SH-SY5Y (cell line): ENCODE measurements around the gene RPS6KB2.
A peak's percentile ranks its signal among the peaks of the same experiment; 100 is the strongest.

Experiments used
- GATA2 ChIP-seq: IDR thresholded peaks from 2 replicates; pipeline ENCODE4 v1.6.1; 2011; ENCODE audit warnings: mild to moderate bottlenecking, low read depth, low read length
- GATA3 ChIP-seq: IDR thresholded peaks from 2 replicates; pipeline ENCODE4 v1.6.1; 2011; ENCODE audit warnings: low read depth, mild to moderate bottlenecking, low read length, moderate library complexity

DNA sequence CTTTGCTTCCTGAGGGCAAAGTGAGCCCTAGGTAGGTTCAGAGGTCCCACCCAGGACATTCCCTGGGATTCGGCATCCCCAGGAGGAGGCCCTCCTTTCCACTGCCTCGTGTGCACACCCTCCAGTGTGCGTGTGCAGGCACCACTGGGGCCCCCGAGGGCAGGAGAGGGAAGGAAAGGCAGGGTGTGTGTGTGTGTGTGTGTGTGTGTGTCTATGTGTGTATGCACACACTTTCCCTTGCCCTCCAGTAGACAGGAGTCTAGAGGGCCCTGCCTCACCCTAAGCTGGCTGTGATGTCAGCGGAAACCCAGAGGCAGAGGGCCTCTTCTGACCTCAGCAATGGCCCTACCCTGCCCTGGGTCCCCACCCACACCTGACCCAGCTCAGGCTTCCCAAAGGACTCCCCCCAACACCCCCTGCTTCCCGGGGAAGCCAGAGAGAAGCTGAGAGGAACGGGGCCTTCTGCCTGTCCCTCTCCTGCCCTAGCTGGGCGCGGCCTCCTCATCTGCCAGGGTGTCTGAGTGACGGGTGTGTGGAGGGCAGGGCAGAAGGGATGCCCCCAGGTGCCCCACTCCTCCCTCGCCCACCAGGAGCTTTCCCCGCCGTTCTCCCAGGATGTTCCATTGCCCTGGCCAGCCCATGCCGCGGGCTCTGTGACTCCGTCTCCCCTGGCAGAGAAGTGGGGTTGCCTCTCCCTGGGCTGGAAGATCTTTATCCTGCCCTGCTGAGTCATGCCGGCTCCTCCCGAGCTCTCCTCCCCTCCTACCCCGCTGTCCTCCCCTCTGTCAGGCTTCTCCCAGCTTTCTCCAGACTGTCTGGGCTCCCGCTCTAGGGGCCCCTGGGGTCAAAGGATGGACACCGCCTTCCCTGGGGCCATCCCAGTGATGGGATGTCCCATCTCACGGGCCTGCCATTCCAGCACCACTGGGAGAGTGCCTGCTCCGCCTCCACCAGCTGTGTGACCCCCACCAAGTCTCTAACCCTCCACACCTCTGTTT is 48.9 kb upstream of the RPS6KB2 start:
- 0 out of 2 replicates have a peak, but pooled peaks have one; percentile 10 for TF ChIP-seq GATA2
- TF ChIP-seq GATA3, result no peak
